Measurements from ENCODE around the gene MSX1.

MSX1 gene

DNA sequence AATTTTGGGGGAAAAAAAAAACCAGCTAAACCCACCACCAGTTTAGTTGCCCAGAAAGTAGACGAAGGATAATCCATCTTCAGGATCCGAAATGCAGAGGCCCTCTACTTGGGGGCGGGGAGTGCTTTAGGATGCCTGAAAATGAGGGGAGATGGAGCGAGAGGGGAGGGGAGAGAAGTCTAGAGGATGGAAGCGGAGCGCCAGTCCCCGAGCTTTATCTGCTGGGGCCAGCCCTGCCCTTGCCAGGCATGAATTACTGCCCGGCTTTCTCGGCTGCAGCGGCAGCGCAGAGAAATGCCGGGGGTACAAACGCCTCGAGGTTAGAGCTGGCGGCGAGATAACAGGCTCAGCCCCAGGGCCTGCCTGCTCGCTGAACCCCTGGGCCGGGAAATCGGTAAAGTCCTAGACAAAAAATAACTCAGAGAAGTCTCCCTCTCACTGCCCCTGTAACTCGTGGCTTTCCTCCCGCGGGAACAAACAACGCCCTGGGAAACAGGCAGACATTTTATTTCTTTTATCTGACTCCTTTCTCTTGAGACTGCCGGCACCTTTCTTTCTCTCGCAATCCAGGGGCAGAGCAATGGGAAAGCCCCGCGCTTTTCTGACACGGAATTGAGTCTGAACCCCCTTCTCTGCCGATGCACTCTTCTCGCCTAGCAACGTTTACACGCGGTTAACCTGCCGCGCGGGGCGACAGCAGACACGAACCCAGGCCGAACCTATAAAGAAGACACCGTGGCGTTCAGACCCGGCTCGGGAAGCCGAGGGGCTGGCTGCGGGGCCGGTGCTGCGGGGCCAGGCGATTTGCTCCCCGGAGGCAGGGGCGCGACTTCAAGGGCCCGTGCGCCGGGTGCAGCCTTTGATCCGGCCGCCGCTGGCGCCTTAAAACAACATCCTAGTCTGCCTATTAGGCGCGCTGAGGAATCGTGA lies 3.1 kb upstream of the MSX1 start:
- no peaks in the 10 kb centered on the region for H3K36me3 ChIP-seq (ENCODE audit: insufficient read depth, low read length)
- H3K4me3 ChIP-seq (ENCODE audit: low read length): peak overlapping the region; percentile 26
- no peaks in the 10 kb centered on the region for H3K9me3 ChIP-seq (ENCODE audit: low read length)
- peaks cover 34% of the 10 kb centered on the region for H3K4me1 ChIP-seq (ENCODE audit: insufficient read depth, low read length)
- peak overlapping the region; percentile 56 for H2AFZ ChIP-seq (ENCODE audit: low read depth, low read length)
- peaks cover 88% of the 10 kb centered on the region for H3K27me3 ChIP-seq (ENCODE audit: insufficient read depth, low read length)

DNA sequence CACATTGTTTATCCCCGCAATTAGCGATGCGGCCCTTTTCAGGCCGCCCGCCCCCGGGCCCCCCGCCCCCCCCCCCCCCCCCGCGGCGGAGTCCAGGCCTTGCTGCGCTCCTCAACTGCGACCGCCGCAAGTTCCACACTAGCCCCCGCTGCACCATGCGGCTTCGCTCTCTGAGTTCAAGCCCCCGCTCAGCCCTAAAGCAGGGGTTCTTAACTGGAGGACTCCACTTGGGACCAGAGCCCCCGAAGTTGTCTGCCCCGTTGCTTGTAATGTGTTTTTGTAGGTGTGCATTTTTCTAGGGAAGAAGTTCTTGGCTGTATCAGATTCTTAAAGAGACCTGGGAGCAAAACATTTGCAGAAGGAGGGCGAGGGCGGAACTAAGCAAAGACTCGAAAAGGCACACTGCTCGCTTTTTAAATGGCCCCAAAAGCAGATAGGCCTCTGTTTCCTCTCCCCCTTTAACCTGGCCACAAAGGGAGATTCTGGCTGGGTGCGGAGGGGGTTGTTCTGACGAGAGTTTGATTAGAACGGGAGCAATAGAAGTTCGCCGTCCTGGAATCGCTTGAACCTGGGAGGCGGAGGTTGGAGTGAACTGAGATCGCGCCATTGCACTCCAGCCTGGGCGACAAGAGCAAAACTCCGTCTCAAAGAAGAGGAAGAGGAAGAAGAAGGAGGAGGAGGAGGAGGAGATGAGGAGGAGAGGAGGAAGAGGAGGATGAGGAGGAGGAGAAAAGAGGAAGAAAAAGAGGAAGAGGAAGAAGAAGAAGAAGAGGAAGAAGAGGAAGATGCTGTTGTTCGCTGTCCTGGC lies 2.3 kb upstream of the MSX1 start:
- H3K9me3 ChIP-seq (ENCODE audit: low read length): peaks cover 3% of the 10 kb centered on the region
- H2AFZ ChIP-seq (ENCODE audit: low read depth, low read length): no peak overlapping the region
- peaks cover 34% of the 10 kb centered on the region for H3K4me1 ChIP-seq (ENCODE audit: insufficient read depth, low read length)
- no peaks in the 10 kb centered on the region for H3K36me3 ChIP-seq (ENCODE audit: insufficient read depth, low read length)
- H3K4me3 ChIP-seq (ENCODE audit: low read length): peak overlapping the region; percentile 26
- peaks cover 89% of the 10 kb centered on the region for H3K27me3 ChIP-seq (ENCODE audit: insufficient read depth, low read length)

DNA sequence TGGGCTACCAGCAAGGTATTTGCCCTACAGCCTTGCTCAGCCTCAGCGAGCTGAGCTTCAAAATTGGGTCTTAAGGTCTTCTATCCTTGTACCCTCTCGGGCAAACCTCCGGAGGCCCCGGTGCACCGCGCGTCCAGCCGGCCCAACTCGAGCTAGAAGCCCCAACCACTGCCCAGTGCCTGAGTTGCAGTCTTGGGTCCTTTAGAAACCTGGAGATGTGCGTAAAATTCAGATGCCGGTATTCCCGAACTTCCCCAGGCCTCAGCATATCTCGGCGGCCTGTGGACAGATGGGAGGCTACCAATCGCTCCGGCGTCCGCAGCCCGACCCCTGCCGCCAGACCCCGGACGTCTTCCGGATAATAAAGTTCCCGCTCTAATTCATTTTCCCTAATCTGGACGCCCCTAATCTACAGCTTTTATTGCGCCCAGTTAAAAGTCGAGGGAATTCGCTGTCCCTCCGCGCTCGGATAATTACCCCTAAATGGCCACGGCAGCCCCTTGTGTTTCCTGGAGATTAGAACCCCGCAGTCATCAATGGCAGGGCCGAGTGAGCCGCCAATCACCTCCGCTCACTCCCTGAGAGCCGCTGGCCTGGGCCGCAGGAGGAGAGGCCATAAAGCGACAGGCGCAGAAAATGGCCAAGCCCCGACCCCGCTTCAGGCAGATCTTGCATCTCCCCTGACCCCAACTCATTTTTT lies 1.5 kb upstream of the MSX1 start:
- H3K36me3 ChIP-seq (ENCODE audit: insufficient read depth, low read length): no peaks in the 10 kb centered on the region
- H3K4me1 ChIP-seq (ENCODE audit: insufficient read depth, low read length): peaks cover 30% of the 10 kb centered on the region
- H3K4me3 ChIP-seq (ENCODE audit: low read length): no peak overlapping the region
- peaks cover 4% of the 10 kb centered on the region for H3K9me3 ChIP-seq (ENCODE audit: low read length)
- H2AFZ ChIP-seq (ENCODE audit: low read depth, low read length): no peak overlapping the region
- peaks cover 89% of the 10 kb centered on the region for H3K27me3 ChIP-seq (ENCODE audit: insufficient read depth, low read length)

DNA sequence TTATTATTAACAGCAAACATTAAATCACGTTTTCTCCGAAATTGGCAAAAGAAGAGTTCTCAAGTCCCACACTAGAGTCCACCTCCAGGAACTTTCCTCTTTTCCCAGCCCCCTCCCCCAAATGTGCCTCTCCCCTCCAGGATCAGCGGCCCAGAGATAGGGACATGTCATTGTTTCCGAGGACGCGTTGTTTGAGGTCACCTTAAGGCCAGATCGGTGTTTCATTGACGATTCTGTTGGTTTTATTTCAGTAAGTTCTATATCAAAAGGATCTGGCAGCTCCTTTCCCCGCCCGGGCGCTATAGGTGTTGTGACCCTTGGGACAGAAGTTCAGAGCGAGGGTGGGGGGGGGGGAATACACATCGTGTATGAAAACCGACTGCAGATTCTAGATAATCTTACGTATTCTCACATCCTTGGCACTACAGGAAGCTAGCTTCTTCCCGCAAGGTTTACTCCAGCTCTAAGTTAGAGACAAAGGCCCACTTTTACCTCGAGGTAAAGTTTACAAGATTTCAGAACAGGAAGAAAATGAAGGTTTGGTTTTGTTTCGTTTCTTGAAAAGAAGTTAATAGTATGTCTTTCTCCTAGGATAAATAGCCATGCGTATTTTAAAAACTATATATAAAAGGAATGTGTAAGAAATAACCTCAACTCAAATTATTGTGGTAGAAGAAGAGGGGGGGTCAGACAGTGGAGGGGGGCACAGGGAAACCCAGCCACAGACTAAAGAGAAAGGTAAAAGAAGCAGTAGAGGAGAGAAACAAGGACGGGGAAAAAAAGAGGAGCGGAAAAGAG lies 739 bp upstream of the MSX1 start:
- H3K27me3 ChIP-seq (ENCODE audit: insufficient read depth, low read length): peaks cover 87% of the 10 kb centered on the region
- H2AFZ ChIP-seq (ENCODE audit: low read depth, low read length): peak overlapping the region; percentile 82
- peaks cover 25% of the 10 kb centered on the region for H3K4me1 ChIP-seq (ENCODE audit: insufficient read depth, low read length)
- H3K4me3 ChIP-seq (ENCODE audit: low read length): peak overlapping the region; percentile 53
- peaks cover 4% of the 10 kb centered on the region for H3K9me3 ChIP-seq (ENCODE audit: low read length)
- H3K36me3 ChIP-seq (ENCODE audit: insufficient read depth, low read length): no peaks in the 10 kb centered on the region

DNA sequence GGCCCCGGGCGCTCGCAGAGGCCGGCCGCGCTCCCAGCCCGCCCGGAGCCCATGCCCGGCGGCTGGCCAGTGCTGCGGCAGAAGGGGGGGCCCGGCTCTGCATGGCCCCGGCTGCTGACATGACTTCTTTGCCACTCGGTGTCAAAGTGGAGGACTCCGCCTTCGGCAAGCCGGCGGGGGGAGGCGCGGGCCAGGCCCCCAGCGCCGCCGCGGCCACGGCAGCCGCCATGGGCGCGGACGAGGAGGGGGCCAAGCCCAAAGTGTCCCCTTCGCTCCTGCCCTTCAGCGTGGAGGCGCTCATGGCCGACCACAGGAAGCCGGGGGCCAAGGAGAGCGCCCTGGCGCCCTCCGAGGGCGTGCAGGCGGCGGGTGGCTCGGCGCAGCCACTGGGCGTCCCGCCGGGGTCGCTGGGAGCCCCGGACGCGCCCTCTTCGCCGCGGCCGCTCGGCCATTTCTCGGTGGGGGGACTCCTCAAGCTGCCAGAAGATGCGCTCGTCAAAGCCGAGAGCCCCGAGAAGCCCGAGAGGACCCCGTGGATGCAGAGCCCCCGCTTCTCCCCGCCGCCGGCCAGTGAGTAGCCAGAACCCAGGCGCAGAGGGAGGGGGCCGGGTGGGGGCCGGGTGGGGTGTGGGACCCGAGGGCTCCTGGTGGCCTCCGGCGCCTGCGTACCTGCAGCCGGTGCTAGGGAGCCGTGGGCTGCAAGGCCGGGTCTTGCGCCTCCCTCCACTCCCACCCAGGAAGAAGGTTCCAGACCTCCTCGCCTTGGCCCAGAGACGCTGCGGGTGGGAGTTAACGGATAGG lies 534 bp downstream of the MSX1 start:
- H3K4me1 ChIP-seq (ENCODE audit: insufficient read depth, low read length): peaks cover 25% of the 10 kb centered on the region
- H3K36me3 ChIP-seq (ENCODE audit: insufficient read depth, low read length): no peaks in the 10 kb centered on the region
- H3K9me3 ChIP-seq (ENCODE audit: low read length): peaks cover 4% of the 10 kb centered on the region
- peaks cover 89% of the 10 kb centered on the region for H3K27me3 ChIP-seq (ENCODE audit: insufficient read depth, low read length)
- peak overlapping the region; percentile 82 for H2AFZ ChIP-seq (ENCODE audit: low read depth, low read length)
- peak overlapping the region; percentile 53 for H3K4me3 ChIP-seq (ENCODE audit: low read length)

DNA sequence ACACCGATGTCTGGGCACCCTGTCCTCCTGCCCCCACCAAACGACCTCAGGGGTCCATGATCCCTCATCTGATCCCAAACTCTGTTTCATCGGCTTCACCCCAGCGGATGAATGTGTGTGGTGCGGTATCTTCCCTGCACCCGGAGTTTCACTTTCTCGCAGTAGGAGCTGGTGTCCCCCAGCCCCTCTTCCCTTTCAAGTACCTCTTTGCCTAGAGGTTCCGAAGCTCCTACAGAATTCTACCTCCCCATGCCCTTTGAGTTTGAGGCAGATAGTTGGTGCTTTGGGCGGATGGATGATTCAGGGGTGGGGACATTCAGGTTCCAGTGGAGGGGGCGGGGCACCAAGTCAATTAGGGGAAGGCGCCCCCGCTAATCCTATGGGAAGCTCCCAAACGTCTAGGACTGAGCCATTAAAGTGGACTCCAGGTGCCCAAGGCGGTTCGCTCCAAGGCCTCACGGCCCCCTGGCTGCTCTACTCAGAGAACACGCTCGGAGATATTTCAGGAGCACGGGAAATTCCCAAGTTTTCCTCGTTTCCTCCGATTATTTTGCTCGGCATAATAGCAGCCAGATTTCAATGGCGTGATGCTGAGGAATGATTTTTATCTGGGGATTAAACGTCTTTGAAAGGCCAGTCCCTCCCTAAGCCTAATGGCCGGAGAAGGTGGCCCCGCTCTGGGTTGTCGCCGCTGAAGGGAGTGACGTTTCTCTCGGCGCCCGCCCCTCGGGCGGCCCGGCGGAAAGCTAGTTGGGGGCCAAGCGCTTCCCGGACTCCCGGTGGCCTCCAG lies 1.3 kb downstream of the MSX1 start:
- Histone ChIP-seq H3K27me3 (ENCODE audit: insufficient read depth, low read length) (peaks cover 89% of the 10 kb centered on the region), H3K36me3 (ENCODE audit: insufficient read depth, low read length) (no peaks in the 10 kb centered on the region), H3K9me3 (ENCODE audit: low read length) (peaks cover 4% of the 10 kb centered on the region), H3K4me3 (ENCODE audit: low read length) (peak overlapping the region; percentile 53), H3K4me1 (ENCODE audit: insufficient read depth, low read length) (peaks cover 22% of the 10 kb centered on the region), H2AFZ (ENCODE audit: low read depth, low read length) (no peak overlapping the region)

DNA sequence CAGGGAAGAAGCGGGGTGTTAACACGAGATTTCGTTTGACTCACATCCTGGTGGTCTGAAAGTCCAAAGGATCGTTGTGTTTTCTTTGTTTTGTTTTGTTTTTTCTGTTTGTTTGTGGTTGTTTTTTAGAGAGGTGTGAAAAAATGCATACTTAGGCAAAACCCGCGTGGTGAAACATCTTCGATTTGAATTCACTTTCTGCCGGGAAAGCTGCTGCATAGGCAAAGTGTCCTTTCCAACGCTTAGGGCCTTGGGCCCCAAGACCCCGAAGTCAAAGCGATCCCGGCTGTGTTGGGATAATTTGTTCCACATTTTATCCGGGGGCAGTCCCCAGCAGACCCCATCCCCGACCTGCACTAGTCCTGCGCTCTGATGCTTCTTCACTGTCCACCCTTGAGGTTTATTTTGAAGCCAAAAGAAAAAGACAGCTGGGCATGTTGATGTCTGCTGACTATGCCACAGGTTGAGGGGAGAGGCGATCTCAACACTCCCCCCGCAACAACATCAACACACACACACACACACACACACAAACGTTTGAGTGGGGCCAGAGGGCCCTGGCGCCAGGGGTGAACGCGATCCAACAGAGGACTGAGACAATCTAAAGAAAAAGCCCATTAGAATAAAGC lies 2.0 kb downstream of the MSX1 start:
- peaks cover 22% of the 10 kb centered on the region for H3K4me1 ChIP-seq (ENCODE audit: insufficient read depth, low read length)
- no peaks in the 10 kb centered on the region for H3K36me3 ChIP-seq (ENCODE audit: insufficient read depth, low read length)
- no peak overlapping the region for H2AFZ ChIP-seq (ENCODE audit: low read depth, low read length)
- H3K4me3 ChIP-seq (ENCODE audit: low read length): no peak overlapping the region
- H3K27me3 ChIP-seq (ENCODE audit: insufficient read depth, low read length): peaks cover 89% of the 10 kb centered on the region
- H3K9me3 ChIP-seq (ENCODE audit: low read length): peaks cover 4% of the 10 kb centered on the region

DNA sequence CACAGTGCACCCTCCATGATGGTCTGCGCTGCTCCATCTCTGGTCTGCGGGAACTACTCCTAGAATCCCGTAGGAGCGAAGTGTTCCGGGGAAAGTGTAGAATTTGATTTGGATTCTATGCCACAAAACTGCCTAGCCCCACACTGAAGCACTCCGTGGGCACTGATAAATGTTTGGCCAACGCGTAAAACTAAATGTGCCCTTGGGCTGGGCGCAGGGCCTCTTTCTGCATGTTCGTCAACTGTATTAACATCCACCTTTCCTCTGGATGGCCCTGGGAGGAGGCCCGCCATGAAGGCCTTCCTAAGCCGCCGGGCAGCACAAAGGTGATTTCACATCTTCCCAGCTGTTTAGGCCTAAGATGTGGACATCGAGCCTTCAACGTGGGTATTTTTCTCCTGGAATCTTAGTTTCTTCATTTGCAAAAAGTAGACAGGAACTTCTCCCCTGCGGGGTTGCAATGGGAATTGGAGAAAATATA lies 2.6 kb downstream of the MSX1 start:
- H2AFZ ChIP-seq (ENCODE audit: low read depth, low read length): no peak overlapping the region
- H3K4me3 ChIP-seq (ENCODE audit: low read length): no peak overlapping the region
- peaks cover 21% of the 10 kb centered on the region for H3K4me1 ChIP-seq (ENCODE audit: insufficient read depth, low read length)
- peaks cover 4% of the 10 kb centered on the region for H3K9me3 ChIP-seq (ENCODE audit: low read length)
- H3K36me3 ChIP-seq (ENCODE audit: insufficient read depth, low read length): no peaks in the 10 kb centered on the region
- peaks cover 90% of the 10 kb centered on the region for H3K27me3 ChIP-seq (ENCODE audit: insufficient read depth, low read length)

DNA sequence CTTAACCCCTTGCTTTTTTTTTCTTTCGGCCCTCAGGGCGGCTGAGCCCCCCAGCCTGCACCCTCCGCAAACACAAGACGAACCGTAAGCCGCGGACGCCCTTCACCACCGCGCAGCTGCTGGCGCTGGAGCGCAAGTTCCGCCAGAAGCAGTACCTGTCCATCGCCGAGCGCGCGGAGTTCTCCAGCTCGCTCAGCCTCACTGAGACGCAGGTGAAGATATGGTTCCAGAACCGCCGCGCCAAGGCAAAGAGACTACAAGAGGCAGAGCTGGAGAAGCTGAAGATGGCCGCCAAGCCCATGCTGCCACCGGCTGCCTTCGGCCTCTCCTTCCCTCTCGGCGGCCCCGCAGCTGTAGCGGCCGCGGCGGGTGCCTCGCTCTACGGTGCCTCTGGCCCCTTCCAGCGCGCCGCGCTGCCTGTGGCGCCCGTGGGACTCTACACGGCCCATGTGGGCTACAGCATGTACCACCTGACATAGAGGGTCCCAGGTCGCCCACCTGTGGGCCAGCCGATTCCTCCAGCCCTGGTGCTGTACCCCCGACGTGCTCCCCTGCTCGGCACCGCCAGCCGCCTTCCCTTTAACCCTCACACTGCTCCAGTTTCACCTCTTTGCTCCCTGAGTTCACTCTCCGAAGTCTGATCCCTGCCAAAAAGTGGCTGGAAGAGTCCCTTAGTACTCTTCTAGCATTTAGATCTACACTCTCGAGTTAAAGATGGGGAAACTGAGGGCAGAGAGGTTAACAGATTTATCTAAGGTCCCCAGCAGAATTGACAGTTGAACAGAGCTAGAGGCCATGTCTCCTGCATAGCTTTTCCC lies 3.4 kb downstream of the MSX1 start:
- no peak overlapping the region for H2AFZ ChIP-seq (ENCODE audit: low read depth, low read length)
- H3K27me3 ChIP-seq (ENCODE audit: insufficient read depth, low read length): peaks cover 90% of the 10 kb centered on the region
- no peak overlapping the region for H3K4me3 ChIP-seq (ENCODE audit: low read length)
- peaks cover 20% of the 10 kb centered on the region for H3K4me1 ChIP-seq (ENCODE audit: insufficient read depth, low read length)
- peaks cover 4% of the 10 kb centered on the region for H3K9me3 ChIP-seq (ENCODE audit: low read length)
- no peaks in the 10 kb centered on the region for H3K36me3 ChIP-seq (ENCODE audit: insufficient read depth, low read length)

DNA sequence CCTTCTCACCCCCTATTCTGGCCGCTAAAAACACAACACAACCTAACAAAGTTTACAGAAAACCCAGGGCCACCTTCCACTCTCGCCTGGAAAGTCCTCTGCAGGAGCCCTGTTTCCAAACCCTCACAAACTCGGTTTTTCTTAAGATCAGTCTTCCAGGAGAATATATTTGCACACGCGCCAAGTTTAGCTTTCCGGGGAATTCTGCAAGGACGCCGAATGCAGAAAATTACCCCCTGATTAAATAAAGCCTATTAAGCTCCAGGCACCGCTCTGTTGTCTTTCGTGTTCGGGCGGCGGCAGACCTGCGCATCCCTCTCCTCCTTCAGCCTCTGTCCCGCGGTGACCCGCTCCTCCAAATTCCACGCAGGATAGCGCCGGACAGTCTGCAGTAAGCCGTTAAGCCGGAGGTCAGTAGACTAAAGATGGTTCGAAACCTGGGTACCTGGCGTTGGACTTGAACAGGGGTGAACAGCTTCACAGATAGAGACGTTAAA lies 5.0 kb downstream of the MSX1 start:
- Histone ChIP-seq H3K27me3 (ENCODE audit: insufficient read depth, low read length) (peaks cover 93% of the 10 kb centered on the region), H3K4me1 (ENCODE audit: insufficient read depth, low read length) (peaks cover 26% of the 10 kb centered on the region), H3K36me3 (ENCODE audit: insufficient read depth, low read length) (no peaks in the 10 kb centered on the region), H3K4me3 (ENCODE audit: low read length) (no peak overlapping the region), H2AFZ (ENCODE audit: low read depth, low read length) (no peak overlapping the region), H3K9me3 (ENCODE audit: low read length) (peaks cover 4% of the 10 kb centered on the region)
